Measurements from ENCODE around the gene ANKRD13A.
A peak's percentile ranks its signal among the peaks of the same experiment; 100 is the strongest.
"Not testable (repeated sequence)": the region's sequence is repeated elsewhere in the genome, so short reads cannot be mapped to it uniquely, and the experiment has no call there.

Gene ANKRD13A

DNA sequence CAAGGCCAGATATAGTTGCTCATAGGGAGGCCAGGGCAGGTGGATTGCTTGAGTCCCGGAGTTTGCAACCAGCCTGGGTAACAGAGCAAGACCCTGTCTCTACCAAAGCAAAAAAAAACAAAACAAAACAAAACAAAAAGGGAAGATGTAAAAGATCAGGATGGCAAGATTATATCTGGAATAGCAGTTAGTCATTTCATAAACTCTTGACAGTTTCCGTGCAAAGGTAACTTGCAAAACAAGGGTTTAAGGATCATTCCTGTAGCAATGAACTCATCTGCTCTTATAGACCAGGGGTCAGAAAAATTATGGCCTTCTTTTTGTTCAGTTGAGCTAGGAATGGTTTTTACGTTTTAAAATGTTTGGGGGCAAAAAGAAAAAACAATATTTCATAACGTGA is 32.7 kb upstream of the ANKRD13A start:
- no peak for TF ChIP-seq POLR2A (IDR thresholded peaks at IDR 0.05; ENCODE audit: low read length)
- no peak for TF ChIP-seq GATA1 (IDR thresholded peaks at IDR 0.05; ENCODE audit: low read depth, low read length)
- DNase-seq: no peak

- TF ChIP-seq POLR2A (IDR thresholded peaks at IDR 0.05; ENCODE audit: low read length) (no peak), GATA1 (IDR thresholded peaks at IDR 0.05; ENCODE audit: low read depth, low read length) (no peak)
- DNase-seq: no peak
Observed at GRCh38 chr12:109967383-109968031, 31.7 kb upstream of the ANKRD13A start.

DNA sequence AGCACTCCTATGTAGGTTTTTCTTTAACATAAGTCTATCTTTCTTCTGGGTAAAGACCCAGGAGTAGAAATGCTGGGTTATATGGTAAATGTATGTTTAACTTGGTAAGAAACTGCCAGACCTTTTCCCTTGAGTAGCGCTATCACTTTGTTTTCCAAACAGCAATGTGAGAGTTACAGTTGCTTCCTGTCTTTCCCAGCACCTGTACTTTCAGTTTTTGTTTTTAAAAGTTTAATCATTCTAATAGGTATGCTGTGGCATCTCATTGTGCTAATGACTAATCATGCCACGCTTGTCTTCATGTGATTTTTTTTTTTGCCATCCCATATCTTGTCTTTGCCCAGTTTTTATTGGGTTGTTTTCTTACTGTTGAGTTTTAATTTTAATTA is 31.2 kb upstream of the ANKRD13A start:
- no peak for DNase-seq
- TF ChIP-seq POLR2A (IDR thresholded peaks at IDR 0.05; ENCODE audit: low read length): no peak
- no peak for TF ChIP-seq GATA1 (IDR thresholded peaks at IDR 0.05; ENCODE audit: low read depth, low read length)

GRCh38 chr12:109968801-109969200 is 30.4 kb upstream of the ANKRD13A start:
- DNase-seq: no peak
- TF ChIP-seq POLR2A (IDR thresholded peaks at IDR 0.05; ENCODE audit: low read length) (no peak), GATA1 (IDR thresholded peaks at IDR 0.05; ENCODE audit: low read depth, low read length) (no peak)

- TF ChIP-seq GATA1 (IDR thresholded peaks at IDR 0.05; ENCODE audit: low read depth, low read length) (no peak), POLR2A (IDR thresholded peaks at IDR 0.05; ENCODE audit: low read length) (no peak)
Observed at GRCh38 chr12:109972821-109973220, 26.4 kb upstream of the ANKRD13A start.

DNA sequence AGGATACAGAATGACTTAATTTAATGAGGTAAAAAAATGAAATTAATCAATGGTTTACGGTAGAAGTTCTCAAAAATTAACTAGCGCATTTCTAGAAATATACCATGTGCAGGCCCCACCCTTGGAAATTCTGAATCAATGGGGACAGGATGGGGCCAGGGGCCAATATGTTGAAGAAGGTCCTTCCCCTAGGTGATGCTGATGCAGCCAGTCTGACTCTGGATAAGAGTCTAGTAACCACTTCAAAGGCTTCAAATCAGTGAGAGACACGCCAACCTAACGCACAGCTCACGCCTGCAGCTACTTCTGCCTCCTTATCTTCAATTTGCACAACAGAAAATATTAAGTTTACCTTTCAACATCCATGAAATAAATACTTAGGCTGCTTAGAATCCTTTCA is 17.9 kb upstream of the ANKRD13A start:
- TF ChIP-seq POLR2A (IDR thresholded peaks at IDR 0.05; ENCODE audit: low read length) (no peak), GATA1 (IDR thresholded peaks at IDR 0.05; ENCODE audit: low read depth, low read length) (no peak)
- no peak for DNase-seq

More at GRCh38 chr12:109972821-109973220, 26.4 kb upstream of the ANKRD13A start:
- no peak for DNase-seq

- no peak for DNase-seq
- TF ChIP-seq GATA1 (IDR thresholded peaks at IDR 0.05; ENCODE audit: low read depth, low read length): no peak
- no peak for TF ChIP-seq POLR2A (IDR thresholded peaks at IDR 0.05; ENCODE audit: low read length)
Observed at GRCh38 chr12:109982210-109982609, 17.0 kb upstream of the ANKRD13A start.

DNA sequence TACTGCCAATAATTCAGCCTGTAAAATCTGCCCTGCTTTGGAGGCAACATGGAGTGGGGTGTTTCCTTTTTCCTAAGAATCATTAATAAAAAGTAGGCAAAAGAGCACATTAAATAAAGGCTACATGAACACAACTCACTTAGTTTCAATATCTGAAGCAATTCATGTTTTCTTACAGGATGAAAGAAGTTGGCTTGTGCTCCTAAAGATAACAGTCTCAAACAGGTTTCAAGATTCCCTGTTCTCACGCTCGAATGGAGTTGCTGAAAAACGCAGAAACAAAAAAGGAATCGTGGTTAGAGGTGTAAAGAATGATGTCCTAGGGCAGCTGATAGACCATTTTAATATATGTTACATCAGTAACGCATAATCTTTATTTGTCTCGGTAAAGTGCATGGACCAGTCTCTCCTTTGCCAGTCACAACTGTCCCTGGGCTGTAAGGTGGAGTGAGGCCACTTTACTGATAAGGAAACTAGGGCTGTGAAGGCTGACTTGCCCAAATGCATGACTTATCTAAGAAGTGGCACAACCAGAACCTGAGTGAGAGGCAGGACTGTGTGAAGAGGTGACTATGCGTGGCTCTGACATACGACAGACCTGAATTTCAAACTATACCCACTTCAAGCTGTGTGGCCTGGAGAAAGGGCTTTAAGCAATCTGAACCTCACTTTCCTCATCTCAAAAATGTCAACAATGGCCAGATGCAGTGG is 15.6 kb upstream of the ANKRD13A start:
- TF ChIP-seq GATA1 (IDR thresholded peaks at IDR 0.05; ENCODE audit: low read depth, low read length): no peak
- no peak for TF ChIP-seq POLR2A (IDR thresholded peaks at IDR 0.05; ENCODE audit: low read length)
- peak; percentile 56 to 65 for DNase-seq

- DNase-seq: not testable (repeated sequence)
Observed at GRCh38 chr12:109986236-109986635, 13.0 kb upstream of the ANKRD13A start.

DNA sequence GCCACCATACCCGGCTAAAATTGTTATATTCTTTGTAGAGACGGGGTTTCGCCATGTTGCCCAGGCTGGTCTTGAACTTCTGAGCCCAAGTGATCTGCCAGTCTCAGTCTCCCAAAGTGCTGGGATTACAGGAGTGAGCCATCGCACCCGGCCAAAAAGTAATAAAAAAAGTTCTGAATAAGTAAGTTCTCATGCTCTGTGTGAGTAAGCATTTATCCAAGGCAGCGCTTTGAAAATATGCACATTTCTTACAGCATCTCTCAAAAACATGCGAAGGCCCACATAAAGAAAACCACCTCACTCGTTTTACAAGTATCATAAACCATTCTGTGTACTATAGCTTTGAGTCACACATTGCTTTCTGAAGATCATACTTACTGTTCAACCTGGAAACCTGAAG is 11.6 kb upstream of the ANKRD13A start:
- DNase-seq: no peak
- TF ChIP-seq GATA1 (IDR thresholded peaks at IDR 0.05; ENCODE audit: low read depth, low read length) (no peak), POLR2A (IDR thresholded peaks at IDR 0.05; ENCODE audit: low read length) (no peak)

- no peak for TF ChIP-seq GATA1 (IDR thresholded peaks at IDR 0.05; ENCODE audit: low read depth, low read length)
- TF ChIP-seq POLR2A (IDR thresholded peaks at IDR 0.05; ENCODE audit: low read length): no peak
- DNase-seq: no peak
Observed at GRCh38 chr12:109988274-109988673, 11.0 kb upstream of the ANKRD13A start.

DNA sequence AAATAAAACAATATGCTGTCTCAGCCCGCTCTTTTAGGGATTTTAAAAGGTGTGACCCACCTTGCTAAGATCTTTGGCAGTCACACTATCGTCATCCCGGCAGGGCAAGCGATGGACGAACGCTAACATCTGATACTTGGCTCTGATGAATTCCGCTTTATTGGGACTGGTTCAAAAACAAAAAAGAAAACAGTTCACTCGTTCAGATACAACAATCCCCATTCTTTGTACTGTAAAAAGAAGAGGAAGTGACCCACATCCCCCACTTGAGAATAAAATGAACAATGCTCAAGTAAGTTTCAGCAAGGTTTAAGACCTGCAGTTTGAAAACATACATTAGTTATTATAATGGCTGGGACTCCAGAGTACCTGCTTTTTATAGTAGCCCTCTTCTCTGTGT is 10.3 kb upstream of the ANKRD13A start:
- TF ChIP-seq GATA1 (IDR thresholded peaks at IDR 0.05; ENCODE audit: low read depth, low read length): no peak
- TF ChIP-seq POLR2A (IDR thresholded peaks at IDR 0.05; ENCODE audit: low read length): no peak
- DNase-seq: no peak

GRCh38 chr12:109989380-109989779 is 9.8 kb upstream of the ANKRD13A start:
- DNase-seq: no peak
- TF ChIP-seq GATA1 (IDR thresholded peaks at IDR 0.05; ENCODE audit: low read depth, low read length): no peak
- TF ChIP-seq POLR2A (IDR thresholded peaks at IDR 0.05; ENCODE audit: low read length): no peak

GRCh38 chr12:109991586-109991985 is 7.6 kb upstream of the ANKRD13A start:
- TF ChIP-seq POLR2A (IDR thresholded peaks at IDR 0.05; ENCODE audit: low read length) (no peak), GATA1 (IDR thresholded peaks at IDR 0.05; ENCODE audit: low read depth, low read length) (no peak)
- no peak for DNase-seq

DNA sequence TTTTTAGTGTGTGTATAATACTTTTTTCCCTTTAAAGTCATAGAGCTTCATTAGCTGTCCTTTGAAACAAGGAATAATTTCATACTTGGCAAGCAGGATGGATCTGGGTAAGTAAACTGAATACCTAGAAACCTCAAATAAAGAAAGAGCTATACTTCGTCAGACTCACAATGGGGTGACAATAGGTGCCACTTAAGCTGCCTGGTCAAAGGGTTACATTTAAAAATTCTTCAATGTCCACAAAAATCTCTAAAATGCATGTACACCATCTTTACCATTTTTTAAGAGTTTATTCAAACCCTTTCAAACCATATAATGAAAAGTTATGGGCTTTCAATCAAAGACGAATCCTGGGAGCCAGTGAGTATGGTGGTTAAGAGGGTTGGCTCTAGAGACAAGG is 6.1 kb upstream of the ANKRD13A start:
- TF ChIP-seq POLR2A (IDR thresholded peaks at IDR 0.05; ENCODE audit: low read length) (no peak), GATA1 (IDR thresholded peaks at IDR 0.05; ENCODE audit: low read depth, low read length) (no peak)
- no peak for DNase-seq

All from erythroblast (primary cell).